Parietal lobe (tissue), 2 donors: ENCODE results near the gene CERS2. TPM values are rescaled to one million over a fixed set of nuclear protein-coding genes. Genes with fewer than 3 reads are reported as not detected.

ENCODE experiments used
- small RNA-seq: library from RNA; depleted of rRNA; stranded (forward); fragments of <200 nt; gene quantifications from one replicate; pipeline ENCODE3, GENCODE V24; 2014; ENCODE audit warnings: low replicate concordance
- total RNA-seq: library from RNA; depleted of rRNA; stranded (reverse); fragments of >200 nt; gene quantifications from one replicate; pipeline ENCODE4 v1.2.3, GENCODE V29; 2014

The CERS2 gene
- 36.0 TPM for total RNA-seq

DNA sequence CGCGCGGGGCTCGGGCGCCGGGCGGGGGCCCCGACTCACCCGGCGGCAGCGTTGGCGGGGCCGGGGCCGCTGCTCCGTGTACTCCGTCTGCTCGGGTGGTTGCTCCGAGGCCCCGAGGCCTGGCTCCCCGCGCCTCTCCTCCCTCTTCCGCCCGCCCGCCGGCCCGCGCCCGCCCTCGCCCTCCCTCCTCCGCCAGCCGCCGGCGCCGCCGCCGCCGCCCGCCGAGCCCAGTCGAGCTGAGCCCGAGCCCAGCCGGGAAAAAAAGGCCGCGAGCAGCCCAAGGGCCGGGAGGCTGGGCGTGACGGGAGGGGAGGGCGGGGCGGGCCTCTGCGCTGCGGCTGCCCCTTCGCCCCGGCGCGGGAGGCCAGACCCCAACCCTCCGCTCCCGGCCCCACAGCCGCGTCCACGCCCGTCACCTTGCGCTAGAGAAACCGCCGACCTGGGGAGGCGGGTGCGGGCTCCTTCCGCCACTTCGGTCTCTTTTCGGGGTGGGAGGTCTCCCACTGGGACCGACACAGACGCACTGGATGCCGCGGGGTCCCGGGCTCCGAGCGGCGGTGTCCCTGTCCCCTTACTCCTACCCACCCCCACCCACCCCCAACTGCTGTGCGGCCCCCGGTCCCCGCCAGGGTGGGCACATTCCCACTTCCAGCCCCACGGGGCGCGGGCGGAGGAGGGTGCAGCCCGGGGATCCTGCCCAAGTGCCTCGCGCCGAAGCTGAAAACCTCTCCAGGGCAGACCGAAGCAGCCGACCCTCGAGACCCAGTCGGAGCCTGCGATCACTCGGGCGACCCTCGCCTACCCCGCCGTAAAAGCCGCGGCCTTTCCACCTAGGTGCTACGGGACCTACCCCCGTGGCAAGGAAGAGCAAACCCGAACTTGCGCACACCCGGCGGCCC, at the start of gene CERS2:
CERS2 (minus strand) TSS at position 256 of the 899 bp plus-strand sequence. CDS start 5,745 bp downstream, outside the sequence.

DNA sequence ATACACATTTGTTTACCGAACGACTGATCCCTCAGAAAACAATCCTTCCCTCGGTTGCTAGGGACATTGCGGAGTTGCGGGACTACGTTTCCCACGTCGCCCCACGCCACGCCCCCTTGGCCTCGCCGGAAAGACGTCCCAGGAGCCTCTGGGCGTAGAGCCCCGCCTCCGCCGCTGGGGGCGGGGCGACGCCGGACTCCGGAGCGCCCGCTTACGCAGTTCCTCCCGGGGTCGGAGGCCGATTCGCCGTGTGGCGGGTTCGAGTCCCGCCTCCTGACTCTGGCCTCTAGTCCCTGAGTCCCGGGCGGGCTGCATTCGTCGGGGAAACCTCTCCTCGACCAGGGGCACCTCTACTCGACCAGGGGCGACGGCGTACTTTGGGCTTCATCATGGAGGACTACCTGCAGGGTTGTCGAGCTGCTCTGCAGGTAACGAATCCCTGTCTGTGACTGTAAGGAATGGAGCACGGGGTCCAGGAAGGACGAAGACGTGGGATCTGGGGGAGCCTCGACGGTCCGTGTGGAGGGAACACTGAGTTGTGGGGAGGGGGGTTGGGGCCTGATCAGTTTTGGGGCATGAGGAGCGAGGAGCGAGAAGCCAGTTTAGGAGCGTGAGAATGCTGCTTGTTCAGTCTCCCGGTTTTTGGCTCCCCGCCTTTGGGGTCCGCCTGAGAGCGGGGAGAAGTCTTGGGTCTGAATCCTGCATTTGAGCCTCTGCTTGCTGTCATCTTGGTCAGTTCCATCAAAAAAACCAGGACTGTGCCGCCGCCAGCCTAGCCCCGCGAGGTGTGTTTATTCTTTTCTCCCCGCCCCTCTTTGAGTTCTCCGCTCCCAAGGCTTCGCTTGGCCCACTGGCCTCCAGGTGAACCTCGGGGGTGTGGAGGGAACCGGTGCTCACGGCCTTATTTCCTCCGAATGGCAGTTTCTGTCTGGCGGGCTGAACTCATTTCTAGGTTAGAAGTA, 33.9 kb upstream of the CERS2 start, which contains the start of gene PRUNE1:
PRUNE1 (plus strand) TSS at position 206 of the 962 bp plus-strand sequence; CDS start at position 390, 184 bp downstream.

GRCh38 chr1:151006327-151007052, 31.9 kb upstream of the CERS2 start, which contains the start of gene MINDY1:
Gene MINDY1 (minus strand): TSS chr1:151006902. CDS start chr1:151002617, 4,285 bp downstream.

GRCh38 chr1:150981805-150982712, 7.4 kb upstream of the CERS2 start, which contains the start of gene ANXA9:
Gene ANXA9 (plus strand): TSS chr1:150982292. CDS start chr1:150983106, 814 bp downstream.

GRCh38 chr1:150926097-150926741, 48.4 kb downstream of the CERS2 start, which contains the start of gene SETDB1:
Gene SETDB1 (plus strand): TSS chr1:150926363. CDS start chr1:150927715, 1,352 bp downstream.

Small RNA genes within 50 kb of the gene (small RNA-seq; reads per million reads assigned to genes)
- not detected for gene RNU6-884P

Other genes with a start within 250 kb of the CERS2 start
- 4.4 TPM for gene CTSS, start 209.1 kb downstream of the CERS2 start, total RNA-seq
- 5.3 TPM for gene CTSK, start 166.6 kb downstream of the CERS2 start, total RNA-seq
- gene ARNT, start 98.2 kb downstream of the CERS2 start, total RNA-seq, result 45.1 TPM
- gene CTXND2, start 87.7 kb downstream of the CERS2 start, total RNA-seq, result not detected
- gene SETDB1, start 48.5 kb downstream of the CERS2 start, total RNA-seq, result 78.3 TPM
- gene ANXA9, start 7.5 kb upstream of the CERS2 start, total RNA-seq, result not detected
- gene MINDY1, start 32.1 kb upstream of the CERS2 start, total RNA-seq, result 14.4 TPM
- 25.0 TPM for gene PRUNE1, start 33.6 kb upstream of the CERS2 start, total RNA-seq
- gene BNIPL, start 61.8 kb upstream of the CERS2 start, total RNA-seq, result 0.31 TPM
- gene C1orf56, start 72.9 kb upstream of the CERS2 start, total RNA-seq, result 4.1 TPM
- gene CDC42SE1, start 84.8 kb upstream of the CERS2 start, total RNA-seq, result 44.1 TPM
- gene MLLT11, start 85.6 kb upstream of the CERS2 start, total RNA-seq, result 72.9 TPM
- 13.8 TPM for gene GABPB2, start 95.9 kb upstream of the CERS2 start, total RNA-seq
- 40.1 TPM for gene SEMA6C, start 171.8 kb upstream of the CERS2 start, total RNA-seq
- gene TNFAIP8L2, start 181.8 kb upstream of the CERS2 start, total RNA-seq, result 0.94 TPM
- gene LYSMD1, start 191.1 kb upstream of the CERS2 start, total RNA-seq, result 17.2 TPM
- 23.2 TPM for gene SCNM1, start 191.3 kb upstream of the CERS2 start, total RNA-seq
- gene TMOD4, start 201.1 kb upstream of the CERS2 start, total RNA-seq, result not detected
- 63.2 TPM for gene VPS72, start 215.4 kb upstream of the CERS2 start, total RNA-seq
- gene PIP5K1A, start 223.7 kb upstream of the CERS2 start, total RNA-seq, result 95.8 TPM